SU-DHL-6 (cell line): ENCODE data around the gene KIF2C.

Source experiments
- EZH2phosphoT487 ChIP-seq: fragments of 200-600 bp; sonication (generic), shearing (Covaris generic); conservative IDR thresholded peaks from 2 replicates; pipeline ENCODE4 v1.6.1; 2018; ENCODE audit warnings: mild to moderate bottlenecking, antibody characterized with exemption, low read length, moderate library complexity, mixed read lengths
- TF ChIP-seq, protein P1 (sequence below): fragments of 200-600 bp; sonication (generic); IDR thresholded peaks from one replicate; pipeline ENCODE4 v1.5.1; 2017; ENCODE audit warnings: antibody characterized with exemption, mild to moderate bottlenecking, low read length, moderate library complexity; ENCODE audit not compliant: insufficient read depth, poor library complexity, severe bottlenecking

DNA sequence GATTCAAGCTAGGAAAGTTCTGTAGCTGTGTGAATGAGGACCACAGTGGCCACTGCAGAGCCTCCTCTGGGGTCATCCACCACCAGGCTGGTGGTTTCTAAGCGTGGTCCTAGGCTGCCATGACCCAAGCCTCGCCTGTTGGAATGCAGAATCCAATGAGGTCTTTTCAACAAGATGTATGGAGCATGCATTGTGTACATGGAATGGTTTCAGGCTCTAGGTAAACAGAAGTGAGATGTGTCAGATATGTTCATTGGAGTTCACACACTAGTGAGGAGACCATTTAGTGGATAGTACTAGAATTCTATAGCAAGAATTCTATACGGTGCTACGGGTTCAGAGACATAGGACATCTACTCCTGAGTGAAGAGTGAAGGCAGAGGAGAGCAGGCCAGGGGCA lies 19.4 kb upstream of the KIF2C start:
- TF ChIP-seq, protein P1, sequence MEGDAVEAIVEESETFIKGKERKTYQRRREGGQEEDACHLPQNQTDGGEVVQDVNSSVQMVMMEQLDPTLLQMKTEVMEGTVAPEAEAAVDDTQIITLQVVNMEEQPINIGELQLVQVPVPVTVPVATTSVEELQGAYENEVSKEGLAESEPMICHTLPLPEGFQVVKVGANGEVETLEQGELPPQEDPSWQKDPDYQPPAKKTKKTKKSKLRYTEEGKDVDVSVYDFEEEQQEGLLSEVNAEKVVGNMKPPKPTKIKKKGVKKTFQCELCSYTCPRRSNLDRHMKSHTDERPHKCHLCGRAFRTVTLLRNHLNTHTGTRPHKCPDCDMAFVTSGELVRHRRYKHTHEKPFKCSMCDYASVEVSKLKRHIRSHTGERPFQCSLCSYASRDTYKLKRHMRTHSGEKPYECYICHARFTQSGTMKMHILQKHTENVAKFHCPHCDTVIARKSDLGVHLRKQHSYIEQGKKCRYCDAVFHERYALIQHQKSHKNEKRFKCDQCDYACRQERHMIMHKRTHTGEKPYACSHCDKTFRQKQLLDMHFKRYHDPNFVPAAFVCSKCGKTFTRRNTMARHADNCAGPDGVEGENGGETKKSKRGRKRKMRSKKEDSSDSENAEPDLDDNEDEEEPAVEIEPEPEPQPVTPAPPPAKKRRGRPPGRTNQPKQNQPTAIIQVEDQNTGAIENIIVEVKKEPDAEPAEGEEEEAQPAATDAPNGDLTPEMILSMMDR = no peak
- no peak for TF ChIP-seq EZH2phosphoT487
